Measurements from ENCODE around the gene SCAP.
A peak's percentile ranks its signal among the peaks of the same experiment; 100 is the strongest.
"Not testable (repeated sequence)": the region's sequence is repeated elsewhere in the genome, so short reads cannot be mapped to it uniquely, and the experiment has no call there.

Gene SCAP

GRCh38 chr3:47479826-47480160 is 4.1 kb upstream of the SCAP start:
- no peak for TF ChIP-seq CTCF (IDR thresholded peaks at IDR 0.05; ENCODE audit: insufficient read depth, low read depth, low read length, missing control alignments)
- H3K4me3 ChIP-seq (ENCODE audit: low read length): no peak overlapping the region
- DNase-seq (ENCODE audit: low read depth): no peak

- H3K4me3 ChIP-seq (ENCODE audit: low read length): no peak overlapping the region
- DNase-seq (ENCODE audit: low read depth): no peak
- no peak for TF ChIP-seq CTCF (IDR thresholded peaks at IDR 0.05; ENCODE audit: insufficient read depth, low read depth, low read length, missing control alignments)
Observed at GRCh38 chr3:47478022-47478421, 2.3 kb upstream of the SCAP start.

GRCh38 chr3:47476644-47477199 is 981 bp upstream of the SCAP start:
- no peak for TF ChIP-seq CTCF (IDR thresholded peaks at IDR 0.05; ENCODE audit: insufficient read depth, low read depth, low read length, missing control alignments)

GRCh38 chr3:47476330-47476626 is 537 bp upstream of the SCAP start:
- peak overlapping the region; percentile 91 for H3K4me3 ChIP-seq (ENCODE audit: low read length)
- no peak for TF ChIP-seq CTCF (IDR thresholded peaks at IDR 0.05; ENCODE audit: insufficient read depth, low read depth, low read length, missing control alignments)
- no peak for DNase-seq (ENCODE audit: low read depth)

More at GRCh38 chr3:47476644-47477199, 981 bp upstream of the SCAP start:
- no peak for DNase-seq (ENCODE audit: low read depth)
- H3K4me3 ChIP-seq (ENCODE audit: low read length): peak overlapping the region; percentile 91

- no peak for TF ChIP-seq CTCF (IDR thresholded peaks at IDR 0.05; ENCODE audit: insufficient read depth, low read depth, low read length, missing control alignments)
- peak overlapping the region; percentile 91 for H3K4me3 ChIP-seq (ENCODE audit: low read length)
- peak; percentile 41 for DNase-seq (ENCODE audit: low read depth)
Observed at GRCh38 chr3:47475029-47475569, 642 bp downstream of the SCAP start.

GRCh38 chr3:47473391-47473790 is 2.4 kb downstream of the SCAP start:
- peak; percentile 75 for DNase-seq (ENCODE audit: low read depth)
- TF ChIP-seq CTCF (IDR thresholded peaks at IDR 0.05; ENCODE audit: insufficient read depth, low read depth, low read length, missing control alignments): no peak
- H3K4me3 ChIP-seq (ENCODE audit: low read length): no peak overlapping the region

GRCh38 chr3:47469616-47470015 is 6.1 kb downstream of the SCAP start:
- H3K4me3 ChIP-seq (ENCODE audit: low read length): no peak overlapping the region
- peak; percentile 12 for DNase-seq (ENCODE audit: low read depth)
- TF ChIP-seq CTCF (IDR thresholded peaks at IDR 0.05; ENCODE audit: insufficient read depth, low read depth, low read length, missing control alignments): no peak

- not testable (repeated sequence) for DNase-seq (ENCODE audit: low read depth); H3K4me3 ChIP-seq (ENCODE audit: low read length)
Observed at GRCh38 chr3:47468315-47468714, 7.4 kb downstream of the SCAP start.
